Measurements from ENCODE around the gene PXYLP1.
A peak's percentile ranks its signal among the peaks of the same experiment; 100 is the strongest.

The PXYLP1 gene

DNA sequence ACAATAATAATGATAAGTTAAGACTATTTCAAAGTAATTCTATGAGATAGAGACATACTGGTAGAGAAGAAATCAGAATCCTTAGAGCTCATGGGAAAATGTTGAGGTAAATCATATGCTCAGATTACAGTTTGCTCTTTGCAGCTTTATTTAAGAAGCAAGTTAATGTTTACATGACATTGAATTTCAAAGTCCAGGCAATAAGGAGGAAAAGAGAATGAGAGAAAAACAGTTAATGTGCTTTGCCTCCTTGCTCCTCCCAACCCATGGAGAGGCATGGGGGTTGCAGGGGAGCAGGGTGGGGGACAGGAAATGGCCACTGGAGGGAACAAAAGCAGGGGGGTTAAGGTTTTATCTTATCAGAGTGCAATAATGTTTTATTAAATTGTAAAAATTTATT is 94.5 kb downstream of the PXYLP1 start:
- no peak overlapping the region for H3K4ac ChIP-seq (ENCODE audit: low read depth in 1 of 2, low read length in 2 of 2)
- H3K79me1 ChIP-seq (replicated peaks; ENCODE audit: low read length, poor library complexity, severe bottlenecking): peaks cover 8% of the 10 kb centered on the region
- peak overlapping the region; percentile 86 for H3K27ac ChIP-seq (ENCODE audit: low read length, poor library complexity, severe bottlenecking)
- H2BK5ac ChIP-seq (ENCODE audit: low read depth, low read length, poor library complexity, severe bottlenecking): peak overlapping the region; percentile 10
- H4K8ac ChIP-seq (ENCODE audit: low read length): no peak overlapping the region
- no peak overlapping the region for H3K9ac ChIP-seq (ENCODE audit: low read length)
- no peak overlapping the region for H2AFZ ChIP-seq (ENCODE audit: low read depth, low read length)
- H4K91ac ChIP-seq (ENCODE audit: low read length): no peak overlapping the region
- H2BK120ac ChIP-seq (ENCODE audit: low read depth, low read length): no peak overlapping the region
- H3K14ac ChIP-seq (ENCODE audit: low read length in 2 of 2): no peak overlapping the region
- peak overlapping the region in 1 of 2 experiments; percentile 68 for H3K18ac ChIP-seq (ENCODE audit: low read depth in 1 of 2, low read length in 2 of 2)
- H3K4me3 ChIP-seq (ENCODE audit: insufficient read depth in 1 of 2, low read depth in 1 of 2, low read length in 2 of 2): no peak overlapping the region
- DNase-seq: no peak
- H3K4me1 ChIP-seq (ENCODE audit: control insufficient read depth, insufficient read depth, low read depth, low read length): peaks cover 11% of the 10 kb centered on the region
- no peak overlapping the region for H3K23ac ChIP-seq (ENCODE audit: low read length in 2 of 2)
- H3K9me3 ChIP-seq (ENCODE audit: control insufficient read depth, low read length): no peaks in the 10 kb centered on the region
- no peak overlapping the region for H2BK15ac ChIP-seq (ENCODE audit: low read depth, poor library complexity, severe bottlenecking)
- no peaks in the 10 kb centered on the region for H3K27me3 ChIP-seq (ENCODE audit: control insufficient read depth in 1 of 2, insufficient read depth in 1 of 2, low read length in 2 of 2)
- no peak overlapping the region for H2AK5ac ChIP-seq (ENCODE audit: low read length, severe bottlenecking)
- peak overlapping the region; percentile 2 for H3K4me2 ChIP-seq (ENCODE audit: low read length, poor library complexity, severe bottlenecking)
- H3K36me3 ChIP-seq (ENCODE audit: control insufficient read depth in 1 of 2, insufficient read depth in 2 of 2, low read depth in 1 of 2, low read length in 2 of 2): no peaks in the 10 kb centered on the region
- peak overlapping the region in 1 of 2 experiments; percentile 57 for H2BK12ac ChIP-seq (ENCODE audit: low read length in 2 of 2)

DNA sequence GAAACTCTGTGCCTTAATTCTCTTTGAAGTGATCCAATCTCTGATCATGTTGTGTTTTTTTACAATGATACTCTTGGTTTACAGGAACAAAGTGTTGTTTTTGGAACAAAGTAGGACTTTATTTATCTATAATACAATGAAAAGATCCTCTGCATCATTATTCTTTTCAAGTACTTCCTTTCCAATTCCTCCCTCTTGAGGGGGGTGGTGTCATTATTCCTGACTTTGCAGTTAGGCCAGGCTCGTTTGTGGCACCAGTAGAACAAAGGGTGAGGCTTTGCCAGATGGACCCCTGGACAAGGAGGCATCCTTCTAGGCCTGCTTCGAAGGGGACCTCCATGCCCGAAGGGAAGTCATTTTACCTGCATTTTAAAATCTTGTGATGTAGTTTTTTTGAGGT is 95.0 kb downstream of the PXYLP1 start:
- H3K27me3 ChIP-seq (ENCODE audit: control insufficient read depth in 1 of 2, insufficient read depth in 1 of 2, low read length in 2 of 2): no peaks in the 10 kb centered on the region
- no peak for DNase-seq
- no peak overlapping the region for H2AFZ ChIP-seq (ENCODE audit: low read depth, low read length)
- H3K18ac ChIP-seq (ENCODE audit: low read depth in 1 of 2, low read length in 2 of 2): peak overlapping the region in 1 of 2 experiments; percentile 46
- no peak overlapping the region for H4K8ac ChIP-seq (ENCODE audit: low read length)
- H2AK5ac ChIP-seq (ENCODE audit: low read length, severe bottlenecking): peak overlapping the region; percentile 18
- H2BK120ac ChIP-seq (ENCODE audit: low read depth, low read length): no peak overlapping the region
- peak overlapping the region in 1 of 2 experiments; percentile 51 for H2BK12ac ChIP-seq (ENCODE audit: low read length in 2 of 2)
- WGBS: 36% methylated on average over 1 of the region's 3 CpGs
- peak overlapping the region; percentile 70 for H2BK15ac ChIP-seq (ENCODE audit: low read depth, poor library complexity, severe bottlenecking)
- no peak overlapping the region for H3K4ac ChIP-seq (ENCODE audit: low read depth in 1 of 2, low read length in 2 of 2)
- no peak overlapping the region for H2BK5ac ChIP-seq (ENCODE audit: low read depth, low read length, poor library complexity, severe bottlenecking)
- no peaks in the 10 kb centered on the region for H3K36me3 ChIP-seq (ENCODE audit: control insufficient read depth in 1 of 2, insufficient read depth in 2 of 2, low read depth in 1 of 2, low read length in 2 of 2)
- H3K79me1 ChIP-seq (replicated peaks; ENCODE audit: low read length, poor library complexity, severe bottlenecking): peaks cover 8% of the 10 kb centered on the region
- peak overlapping the region; percentile 45 for H4K91ac ChIP-seq (ENCODE audit: low read length)
- H3K4me3 ChIP-seq (ENCODE audit: insufficient read depth in 1 of 2, low read depth in 1 of 2, low read length in 2 of 2): no peak overlapping the region
- H3K9ac ChIP-seq (ENCODE audit: low read length): no peak overlapping the region
- H3K23ac ChIP-seq (ENCODE audit: low read length in 2 of 2): no peak overlapping the region
- no peak overlapping the region for H3K14ac ChIP-seq (ENCODE audit: low read length in 2 of 2)
- H3K4me1 ChIP-seq (ENCODE audit: control insufficient read depth, insufficient read depth, low read depth, low read length): peaks cover 13% of the 10 kb centered on the region
- no peaks in the 10 kb centered on the region for H3K9me3 ChIP-seq (ENCODE audit: control insufficient read depth, low read length)
- H3K4me2 ChIP-seq (ENCODE audit: low read length, poor library complexity, severe bottlenecking): no peak overlapping the region
- H3K27ac ChIP-seq (ENCODE audit: low read length, poor library complexity, severe bottlenecking): peak overlapping the region; percentile 86

DNA sequence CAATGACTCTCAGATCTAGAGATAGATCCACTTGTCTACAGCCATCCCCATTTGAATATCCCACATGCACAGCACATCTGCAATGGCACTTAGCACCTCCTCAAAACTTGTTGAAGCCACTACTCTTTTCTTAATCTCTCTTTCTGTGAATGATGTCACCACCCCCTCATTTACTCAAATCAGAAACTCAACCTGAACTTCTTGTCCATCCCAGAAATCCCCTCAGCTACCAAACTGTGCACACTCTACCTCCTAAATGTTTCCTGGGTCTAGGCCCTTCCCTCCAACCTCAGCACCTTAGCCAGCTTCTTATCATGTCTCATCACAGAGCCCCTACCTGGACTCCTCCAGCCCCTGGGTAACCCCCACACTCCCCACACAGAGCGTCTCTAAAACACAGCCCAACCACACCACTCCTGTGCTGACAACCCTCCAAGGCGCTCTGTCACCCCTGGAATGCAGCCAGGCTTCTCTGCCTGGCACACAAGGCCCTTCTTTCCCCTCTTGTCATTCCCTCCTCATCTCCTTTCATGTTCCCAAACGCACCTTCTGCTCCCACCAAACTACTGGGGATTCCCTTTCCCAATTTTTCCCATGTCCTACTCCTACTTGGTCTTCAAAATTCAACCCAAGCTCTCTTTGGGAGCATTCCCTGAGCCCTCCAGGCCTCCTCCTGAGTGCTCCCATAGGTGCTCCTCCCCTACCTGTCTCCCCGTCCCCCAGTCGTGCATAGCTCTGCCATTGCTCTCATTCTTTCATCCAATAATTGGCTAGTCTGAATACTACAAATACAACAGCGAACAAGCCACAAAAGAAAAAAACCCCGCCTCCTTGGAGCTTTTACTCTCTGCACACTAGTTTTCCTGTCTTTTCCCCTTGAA is 96.9 kb downstream of the PXYLP1 start:
- no peak overlapping the region for H2AFZ ChIP-seq (ENCODE audit: low read depth, low read length)
- peak overlapping the region in 1 of 2 experiments; percentile 87 for H2BK12ac ChIP-seq (ENCODE audit: low read length in 2 of 2)
- H3K14ac ChIP-seq (ENCODE audit: low read length in 2 of 2): no peak overlapping the region
- no peak overlapping the region for H3K23ac ChIP-seq (ENCODE audit: low read length in 2 of 2)
- H2BK120ac ChIP-seq (ENCODE audit: low read depth, low read length): no peak overlapping the region
- peak overlapping the region; percentile 17 for H2BK15ac ChIP-seq (ENCODE audit: low read depth, poor library complexity, severe bottlenecking)
- no peak for DNase-seq
- no peak overlapping the region for H4K8ac ChIP-seq (ENCODE audit: low read length)
- no peak overlapping the region for H3K4ac ChIP-seq (ENCODE audit: low read depth in 1 of 2, low read length in 2 of 2)
- H4K91ac ChIP-seq (ENCODE audit: low read length): no peak overlapping the region
- H3K4me2 ChIP-seq (ENCODE audit: low read length, poor library complexity, severe bottlenecking): no peak overlapping the region
- 97% methylated on average over 7 of the region's 7 CpGs for WGBS
- H3K9me3 ChIP-seq (ENCODE audit: control insufficient read depth, low read length): no peaks in the 10 kb centered on the region
- H3K36me3 ChIP-seq (ENCODE audit: control insufficient read depth in 1 of 2, insufficient read depth in 2 of 2, low read depth in 1 of 2, low read length in 2 of 2): peaks cover 0 to 3% of the 10 kb centered on the region in 2 experiments
- H3K4me3 ChIP-seq (ENCODE audit: insufficient read depth in 1 of 2, low read depth in 1 of 2, low read length in 2 of 2): no peak overlapping the region
- H3K4me1 ChIP-seq (ENCODE audit: control insufficient read depth, insufficient read depth, low read depth, low read length): peaks cover 25% of the 10 kb centered on the region
- peaks cover 11% of the 10 kb centered on the region for H3K79me1 ChIP-seq (replicated peaks; ENCODE audit: low read length, poor library complexity, severe bottlenecking)
- H3K27me3 ChIP-seq (ENCODE audit: control insufficient read depth in 1 of 2, insufficient read depth in 1 of 2, low read length in 2 of 2): no peaks in the 10 kb centered on the region
- peak overlapping the region in 1 of 2 experiments; percentile 61 for H3K18ac ChIP-seq (ENCODE audit: low read depth in 1 of 2, low read length in 2 of 2)
- no peak overlapping the region for H3K9ac ChIP-seq (ENCODE audit: low read length)
- no peak overlapping the region for H3K27ac ChIP-seq (ENCODE audit: low read length, poor library complexity, severe bottlenecking)
- no peak overlapping the region for H2BK5ac ChIP-seq (ENCODE audit: low read depth, low read length, poor library complexity, severe bottlenecking)
- peak overlapping the region; percentile 90 for H2AK5ac ChIP-seq (ENCODE audit: low read length, severe bottlenecking)

DNA sequence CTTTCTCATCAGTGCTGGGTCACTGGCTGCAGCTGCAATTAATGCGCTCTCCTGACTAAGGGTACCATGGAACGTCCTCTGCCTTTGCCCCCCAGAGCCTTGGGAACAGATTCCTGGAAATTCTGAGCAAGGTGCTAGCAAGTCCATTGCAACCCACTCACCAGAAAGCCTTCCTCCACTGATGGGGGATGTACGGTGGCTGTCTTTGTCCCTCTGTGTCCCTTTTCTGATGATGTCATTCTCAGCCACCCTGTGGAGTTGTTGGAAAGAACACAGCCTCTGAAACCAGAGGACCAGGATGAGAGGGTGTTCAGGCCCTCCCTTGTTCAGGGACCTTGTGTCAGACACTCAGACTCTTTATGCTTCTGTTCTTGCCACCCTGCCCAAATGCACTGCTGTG is 98.6 kb downstream of the PXYLP1 start:
- Histone ChIP-seq H3K18ac (ENCODE audit: low read depth in 1 of 2, low read length in 2 of 2) (peak overlapping the region in 1 of 2 experiments; percentile 84), H2BK120ac (ENCODE audit: low read depth, low read length) (no peak overlapping the region), H3K79me1 (replicated peaks; ENCODE audit: low read length, poor library complexity, severe bottlenecking) (peaks cover 11% of the 10 kb centered on the region), H3K14ac (ENCODE audit: low read length in 2 of 2) (peak overlapping the region in 1 of 2 experiments; percentile 11), H3K36me3 (ENCODE audit: control insufficient read depth in 1 of 2, insufficient read depth in 2 of 2, low read depth in 1 of 2, low read length in 2 of 2) (peaks cover 0 to 3% of the 10 kb centered on the region in 2 experiments), H2BK15ac (ENCODE audit: low read depth, poor library complexity, severe bottlenecking) (no peak overlapping the region), H3K9me3 (ENCODE audit: control insufficient read depth, low read length) (no peaks in the 10 kb centered on the region), H4K91ac (ENCODE audit: low read length) (peak overlapping the region; percentile 76), H3K4ac (ENCODE audit: low read depth in 1 of 2, low read length in 2 of 2) (peak overlapping the region; percentile 70 to 83), H2AFZ (ENCODE audit: low read depth, low read length) (no peak overlapping the region), H3K27ac (ENCODE audit: low read length, poor library complexity, severe bottlenecking) (no peak overlapping the region), H3K4me2 (ENCODE audit: low read length, poor library complexity, severe bottlenecking) (no peak overlapping the region), H2BK5ac (ENCODE audit: low read depth, low read length, poor library complexity, severe bottlenecking) (no peak overlapping the region), H4K8ac (ENCODE audit: low read length) (peak overlapping the region; percentile 27), H3K4me3 (ENCODE audit: insufficient read depth in 1 of 2, low read depth in 1 of 2, low read length in 2 of 2) (no peak overlapping the region), H3K27me3 (ENCODE audit: control insufficient read depth in 1 of 2, insufficient read depth in 1 of 2, low read length in 2 of 2) (no peaks in the 10 kb centered on the region), H3K23ac (ENCODE audit: low read length in 2 of 2) (peak overlapping the region in 1 of 2 experiments; percentile 36), H3K9ac (ENCODE audit: low read length) (no peak overlapping the region), H2AK5ac (ENCODE audit: low read length, severe bottlenecking) (peak overlapping the region; percentile 88), H2BK12ac (ENCODE audit: low read length in 2 of 2) (peak overlapping the region; percentile 81 to 98), H3K4me1 (ENCODE audit: control insufficient read depth, insufficient read depth, low read depth, low read length) (peaks cover 28% of the 10 kb centered on the region)
- 96% methylated on average over 3 of the region's 3 CpGs for WGBS
- DNase-seq: no peak
